Loucy (cell line): Measurements from ENCODE around the gene COA6.

ENCODE experiments used
- CTCF ChIP-seq: fragments of 200-600 bp; sonication (generic); conservative IDR thresholded peaks from 2 replicates; pipeline ENCODE4 v1.5.1; 2014; ENCODE audit warnings: mild to moderate bottlenecking, antibody characterized with exemption, low read length
- EZH2phosphoT487 ChIP-seq: fragments of 200-600 bp; IDR thresholded peaks from 2 replicates; pipeline ENCODE4 v1.6.1; 2018; ENCODE audit warnings: antibody characterized with exemption, mild to moderate bottlenecking, moderate library complexity, borderline replicate concordance

DNA sequence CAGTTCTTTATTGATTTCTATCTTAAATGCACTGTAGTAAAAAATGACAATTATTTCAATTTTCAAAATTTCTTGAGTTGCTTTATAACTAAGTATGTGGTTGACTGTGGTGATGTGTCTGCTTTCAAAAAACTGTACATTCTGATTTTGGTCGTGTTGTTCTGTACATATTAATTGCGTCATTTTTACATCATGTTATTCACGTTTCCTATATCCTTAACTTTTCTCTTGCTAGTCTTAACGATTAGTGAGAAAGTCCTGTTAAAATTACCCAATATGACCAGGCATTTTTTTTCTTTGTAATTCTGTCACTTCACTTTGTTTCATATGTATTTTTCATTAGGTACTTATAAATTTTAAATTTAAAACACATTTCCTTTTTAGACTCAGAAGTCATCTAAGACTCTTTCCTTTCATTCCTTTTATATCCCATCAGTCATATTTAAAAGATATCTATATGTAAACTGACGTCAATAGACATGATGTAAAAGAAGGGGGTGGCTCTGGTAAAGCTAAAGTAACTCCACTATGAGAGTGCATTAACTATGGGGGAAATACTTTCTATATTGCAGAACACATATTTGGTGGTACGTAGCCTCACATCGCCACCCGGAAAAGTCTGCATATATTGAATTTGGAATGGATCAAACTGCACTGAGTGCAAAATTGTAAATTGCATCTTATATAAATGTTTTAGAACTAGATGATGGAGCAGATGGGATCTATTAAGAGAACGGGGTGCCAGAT lies 1.1 kb upstream of the COA6 start:
- TF ChIP-seq CTCF (no peak), EZH2phosphoT487 (no peak)
